HepG2 (cell line): Measurements from ENCODE around the gene TP53. TPM values are rescaled to one million over a fixed set of nuclear protein-coding genes. Genes with fewer than 3 reads are reported as not detected.

Source experiments
- ATAC-seq: fragments of 200-7000 bp; cut with Tn5 transposase; 3 replicates; pipeline ENCODE4 v1.9.1; 2020; ENCODE audit warnings: mild to moderate bottlenecking, moderate library complexity
- BruUV-seq: library from RNA; stranded (reverse); fragments of 400-500 nt; replicated peaks from 2 replicates; lab custom pipeline; 2021; lab: Mats Ljungman, UMichigan
- CTCF ChIA-PET: fragments of 300-600 bp; formaldehyde crosslinking; extraction: SDS; loops from one replicate; lab custom pipeline; 2021; ENCODE audit warnings: low total read pairs, inconsistent platforms, low intra/inter-chr PET ratio; lab: Yijun Ruan, JAX
- POLR2A ChIA-PET: fragments of 350-600 bp; sonication (Branson Sonifier 250); formaldehyde crosslinking; loops from one replicate; lab custom pipeline; 2020; ENCODE audit warnings: antibody characterized with exemption, inconsistent platforms; lab: Yijun Ruan, JAX
- DNase-seq: peaks from one replicate; pipeline ENCODE4 v3.0.0-alpha.2; 2015; ENCODE audit warnings: low spot score
- FAIRE-seq: peaks from 3 replicates; lab custom pipeline; 2011; peaks lifted over from hg19 to GRCh38; lab: Jason Lieb, UNC
- H2AFZ ChIP-seq: one replicate; pipeline ENCODE4 v1.6.1; 2011; ENCODE audit warnings: low read length, inconsistent platforms
- H3K27ac ChIP-seq: fragments of 300-600 bp; 3 replicates; pipeline ENCODE4 v1.8.0; 2011; ENCODE audit warnings: mixed run types, mild to moderate bottlenecking, mixed read lengths, low read length, inconsistent platforms; ENCODE audit not compliant: insufficient read depth; ENCODE audit errors: extremely low read length
- H3K27me3 ChIP-seq, 2 experiments: fragments of 200-600 bp in 1 of 2; 2 replicates in 1 of 2; 3 replicates in 1 of 2; pipeline versions ENCODE4 v1.6.0 to v1.8.0; 2011; ENCODE audit warnings: low read length in 2 of 2, mild to moderate bottlenecking in 2 of 2, moderate library complexity in 2 of 2, inconsistent platforms in 1 of 2; ENCODE audit not compliant: insufficient read depth in 2 of 2, control insufficient read depth in 1 of 2
- H3K36me3 ChIP-seq, 2 experiments: fragments of 200-600 bp in 1 of 2; replicated peaks in 1 of 2; 2 replicates in 1 of 2; 3 replicates in 1 of 2; pipeline versions ENCODE4 v1.5.1 to v1.8.0; 2011; ENCODE audit warnings: low read length in 2 of 2, inconsistent platforms in 1 of 2; ENCODE audit not compliant: insufficient read depth in 2 of 2, control insufficient read depth in 1 of 2
- H3K4me1 ChIP-seq: 2 replicates; pipeline ENCODE4 v1.5.1; 2012; ENCODE audit warnings: low read length, inconsistent platforms; ENCODE audit not compliant: insufficient read depth
- H3K4me2 ChIP-seq: 2 replicates; pipeline ENCODE4 v1.6.0; 2011; ENCODE audit warnings: low read depth, low read length, inconsistent platforms
- H3K4me3 ChIP-seq, 3 experiments: fragments of 200-600 bp in 1 of 3; sonication (generic), shearing (Covaris generic) in 1 of 3; replicated peaks in 1 of 3; 2 replicates each; pipeline ENCODE4 v1.5.1; 2011 to 2016; ENCODE audit warnings: low read length in 3 of 3, inconsistent platforms in 2 of 3, low read depth in 2 of 3, mild to moderate bottlenecking in 2 of 3, control low read depth in 1 of 3, mixed read lengths in 1 of 3; ENCODE audit not compliant: insufficient read depth in 1 of 3
- H3K79me2 ChIP-seq: one replicate; pipeline ENCODE4 v1.6.1; 2011; ENCODE audit warnings: low read length, inconsistent platforms; ENCODE audit not compliant: insufficient read depth
- H3K9ac ChIP-seq: 2 replicates; pipeline ENCODE4 v1.6.0; 2011; ENCODE audit warnings: mild to moderate bottlenecking, low read depth, low read length, inconsistent platforms; ENCODE audit not compliant: insufficient read depth
- H3K9me3 ChIP-seq: 2 replicates; pipeline ENCODE4 v1.5.1; 2012; ENCODE audit warnings: mild to moderate bottlenecking, low read length
- H4K20me1 ChIP-seq: 2 replicates; pipeline ENCODE4 v1.6.0; 2011; ENCODE audit warnings: inconsistent platforms, mild to moderate bottlenecking, low read length, moderate library complexity; ENCODE audit not compliant: insufficient read depth
- BCL6 ChIP-seq: IDR thresholded peaks from 2 replicates; pipeline ENCODE4 v1.6.1; 2016; ENCODE audit warnings: missing genetic modification reagents, missing compliant biosample characterization
- HDAC2 ChIP-seq: sonication (generic); formaldehyde crosslinking; IDR thresholded peaks from 2 replicates; pipeline ENCODE4 v1.4.0; 2020; ENCODE audit warnings: missing genetic modification reagents
- HMG20A ChIP-seq: IDR thresholded peaks from 2 replicates; pipeline ENCODE4 v1.6.1; 2016; ENCODE audit warnings: borderline replicate concordance
- IRF2 ChIP-seq: IDR thresholded peaks from 2 replicates; pipeline ENCODE4 v1.6.1; 2018; ENCODE audit warnings: missing genetic modification reagents, missing compliant biosample characterization
- KAT7 ChIP-seq: IDR thresholded peaks from 2 replicates; pipeline ENCODE4 v1.6.1; 2018; ENCODE audit warnings: borderline replicate concordance, missing compliant biosample characterization
- MIER2 ChIP-seq: IDR thresholded peaks from 2 replicates; pipeline ENCODE4 v1.6.1; 2016; ENCODE audit warnings: missing biosample characterization, missing genetic modification reagents
- MTF2 ChIP-seq: sonication (generic); formaldehyde crosslinking; IDR thresholded peaks from 2 replicates; pipeline ENCODE4 v1.5.0; 2020; ENCODE audit warnings: missing genetic modification reagents, borderline replicate concordance
- SAP130 ChIP-seq: IDR thresholded peaks from 2 replicates; pipeline ENCODE4 v1.6.1; 2016; ENCODE audit warnings: low read depth
- ZFP37 ChIP-seq: sonication (generic); formaldehyde crosslinking; IDR thresholded peaks from 2 replicates; pipeline ENCODE4 v1.4.0; 2020; ENCODE audit warnings: missing genetic modification reagents, borderline replicate concordance
- ZNF230 ChIP-seq: sonication (generic); formaldehyde crosslinking; IDR thresholded peaks from 2 replicates; pipeline ENCODE4 v1.4.0; 2020; ENCODE audit warnings: mild to moderate bottlenecking, missing genetic modification reagents
- ZNF317 ChIP-seq: sonication (generic); formaldehyde crosslinking; IDR thresholded peaks from 2 replicates; pipeline ENCODE4 v1.5.0; 2020; ENCODE audit warnings: mild to moderate bottlenecking, missing genetic modification reagents
- whole genome bisulfite sequencing: methylation state at CpG from one replicate; pipeline ENCODE4 v1.1.6; 2017; ENCODE audit warnings: low lambda C conversion rate; 5-methylcytosine and 5-hydroxymethylcytosine counted together
- in situ Hi-C: cut with HindIII; loops from 2 replicates; pipeline ENCODE4 v1.10.0; 2017; ENCODE audit warnings: low pct_unique_long_range_greater_than_20kb; ENCODE audit not compliant: extremely low pct_ligation_motif_present
- intact Hi-C: fragments of 100-400 bp; cut with micrococcal nuclease; formaldehyde crosslinking; loops from one replicate; pipeline ENCODE4 v1.10.0; 2022; ENCODE audit not compliant: unreplicated experiment
- polyA plus RNA-seq, 8 experiments: library from polyadenylated mRNA; depleted of rRNA in 3 of 8; stranded (reverse) in 7 of 8; unstranded in 1 of 8; fragments of >200 nt; fragmentation: Illumina TruSeq in 4 of 8; extraction: Trizol in 4 of 8; gene quantifications; 2 replicates each; pipeline versions ENCODE4 v1.2.1 to v1.2.3, GENCODE V29; 2011 to 2016; ENCODE audit warnings: low read depth in 4 of 8, missing spikeins in 1 of 8, mixed read lengths in 1 of 8; ENCODE audit not compliant: insufficient read depth in 1 of 8
- total RNA-seq, 5 experiments: library from RNA; depleted of rRNA; stranded (reverse); fragments of >200 nt; fragmentation: Illumina TruSeq; extraction: Trizol; gene quantifications; 2 replicates each; pipeline ENCODE4 v1.2.3, GENCODE V29; 2016; ENCODE audit warnings: low read depth in 1 of 5
- TF ChIP-seq, protein P1 (sequence below): sonication (generic); formaldehyde crosslinking; IDR thresholded peaks from 2 replicates; pipeline ENCODE4 v1.5.0; 2020; ENCODE audit warnings: mild to moderate bottlenecking, missing genetic modification reagents
- TF ChIP-seq, protein P2 (sequence below): sonication (generic); formaldehyde crosslinking; IDR thresholded peaks from 2 replicates; pipeline ENCODE4 v1.9.0; 2021; ENCODE audit warnings: missing genetic modification reagents, mild to moderate bottlenecking, borderline replicate concordance

The TP53 gene
- total and polyA plus RNA-seq, 2 of the 13 experiments (the other 11 are each of a cell fraction or from before 2014, with no cell fraction given) = 17.1 to 29.9 TPM

DNA sequence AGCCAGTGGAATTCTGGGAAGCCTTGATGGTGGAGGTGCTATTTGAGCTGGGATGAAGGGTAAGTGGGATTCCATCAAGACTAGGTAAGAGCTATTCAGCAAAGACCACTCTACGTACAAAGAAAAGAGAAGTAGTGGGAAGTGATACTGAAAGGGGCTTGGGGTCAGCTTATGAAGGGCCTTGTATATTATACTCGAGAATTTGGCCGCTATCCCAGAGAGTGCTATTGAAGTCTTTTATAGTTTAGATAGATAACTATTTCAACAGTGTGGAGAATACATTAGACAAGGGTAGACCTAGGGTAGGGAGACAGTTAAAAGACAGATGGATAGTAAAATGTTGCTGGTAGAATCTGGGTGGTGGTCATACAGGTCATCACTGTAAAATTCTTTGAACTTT lies 40.6 kb upstream of the TP53 start:
- Histone ChIP-seq H3K9ac (no peak overlapping the region), H3K4me2 (no peak overlapping the region), H4K20me1 (no peaks in the 10 kb centered on the region), H3K4me1 (no peaks in the 10 kb centered on the region), H3K79me2 (no peaks in the 10 kb centered on the region), H3K27ac (no peak overlapping the region), H3K27me3 (peaks cover 0 to 4% of the 10 kb centered on the region in 2 experiments; a peak in 3 of 5 replicates), H3K9me3 (no peaks in the 10 kb centered on the region), H3K4me3 (no peak overlapping the region), H2AFZ (no peak overlapping the region), H3K36me3 (no peaks in the 10 kb centered on the region)
- in situ Hi-C loops (no loop called here), intact Hi-C loops (no loop called here)
- no TSS peak for BruUV-seq
- POLR2A ChIA-PET = no interaction called here
- no peak for ATAC-seq
- CTCF ChIA-PET = no interaction called here
- TF ChIP-seq ZNF317 (CRISPR knock-in tag) = no peak
- no peak for TF ChIP-seq SAP130 (CRISPR knock-in tag)
- TF ChIP-seq BCL6 = no peak
- no peak for TF ChIP-seq HDAC2 (CRISPR knock-in tag)
- TF ChIP-seq, protein P1, sequence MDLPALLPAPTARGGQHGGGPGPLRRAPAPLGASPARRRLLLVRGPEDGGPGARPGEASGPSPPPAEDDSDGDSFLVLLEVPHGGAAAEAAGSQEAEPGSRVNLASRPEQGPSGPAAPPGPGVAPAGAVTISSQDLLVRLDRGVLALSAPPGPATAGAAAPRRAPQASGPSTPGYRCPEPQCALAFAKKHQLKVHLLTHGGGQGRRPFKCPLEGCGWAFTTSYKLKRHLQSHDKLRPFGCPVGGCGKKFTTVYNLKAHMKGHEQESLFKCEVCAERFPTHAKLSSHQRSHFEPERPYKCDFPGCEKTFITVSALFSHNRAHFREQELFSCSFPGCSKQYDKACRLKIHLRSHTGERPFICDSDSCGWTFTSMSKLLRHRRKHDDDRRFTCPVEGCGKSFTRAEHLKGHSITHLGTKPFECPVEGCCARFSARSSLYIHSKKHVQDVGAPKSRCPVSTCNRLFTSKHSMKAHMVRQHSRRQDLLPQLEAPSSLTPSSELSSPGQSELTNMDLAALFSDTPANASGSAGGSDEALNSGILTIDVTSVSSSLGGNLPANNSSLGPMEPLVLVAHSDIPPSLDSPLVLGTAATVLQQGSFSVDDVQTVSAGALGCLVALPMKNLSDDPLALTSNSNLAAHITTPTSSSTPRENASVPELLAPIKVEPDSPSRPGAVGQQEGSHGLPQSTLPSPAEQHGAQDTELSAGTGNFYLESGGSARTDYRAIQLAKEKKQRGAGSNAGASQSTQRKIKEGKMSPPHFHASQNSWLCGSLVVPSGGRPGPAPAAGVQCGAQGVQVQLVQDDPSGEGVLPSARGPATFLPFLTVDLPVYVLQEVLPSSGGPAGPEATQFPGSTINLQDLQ (CRISPR knock-in tag) = no peak
- TF ChIP-seq KAT7 (CRISPR knock-in tag) = no peak
- no peak for TF ChIP-seq MTF2
- no peak for TF ChIP-seq IRF2 (CRISPR knock-in tag)
- TF ChIP-seq MIER2 (CRISPR knock-in tag) = no peak
- no peak for TF ChIP-seq ZNF230
- TF ChIP-seq, protein P2, sequence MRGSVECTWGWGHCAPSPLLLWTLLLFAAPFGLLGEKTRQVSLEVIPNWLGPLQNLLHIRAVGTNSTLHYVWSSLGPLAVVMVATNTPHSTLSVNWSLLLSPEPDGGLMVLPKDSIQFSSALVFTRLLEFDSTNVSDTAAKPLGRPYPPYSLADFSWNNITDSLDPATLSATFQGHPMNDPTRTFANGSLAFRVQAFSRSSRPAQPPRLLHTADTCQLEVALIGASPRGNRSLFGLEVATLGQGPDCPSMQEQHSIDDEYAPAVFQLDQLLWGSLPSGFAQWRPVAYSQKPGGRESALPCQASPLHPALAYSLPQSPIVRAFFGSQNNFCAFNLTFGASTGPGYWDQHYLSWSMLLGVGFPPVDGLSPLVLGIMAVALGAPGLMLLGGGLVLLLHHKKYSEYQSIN (CRISPR knock-in tag) = no peak
- TF ChIP-seq ZFP37 (CRISPR knock-in tag) = no peak
- no peak for TF ChIP-seq HMG20A (CRISPR knock-in tag)
- no peak for DNase-seq
- WGBS = 70% methylated on average over 3 of the region's 3 CpGs
- FAIRE-seq = no peak
